ENCODE data around the gene POP5. TPM values are rescaled to one million over a fixed set of nuclear protein-coding genes. Genes with fewer than 3 reads are reported as not detected.
"Not testable (repeated sequence)": the region's sequence is repeated elsewhere in the genome, so short reads cannot be mapped to it uniquely, and the experiment has no call there.

POP5 gene
- total RNA-seq, 6 donors from 2014 or later: 15.9 to 42.2 (median 33.9) TPM

- DNase-seq (no peak), ATAC-seq (ENCODE audit: low FRiP score in 2 of 2) (no peak)
- Histone ChIP-seq H3K27ac (no peak overlapping the region), H3K36me3 (no peaks in the 10 kb centered on the region), H3K9me3 (no peaks in the 10 kb centered on the region), H3K27me3 (no peaks in the 10 kb centered on the region), H3K4me3 (no peak overlapping the region), H3K4me1 (peaks cover 20 to 45% (median 31%) of the 10 kb centered on the region in 4 donors)
- no peak for TF ChIP-seq POLR2A (IDR thresholded peaks at IDR 0.05)
- 84 to 87% methylated on average over 4 of the region's 4 CpGs for WGBS, 2 donors
These were observed 48.4 kb downstream of the POP5 start for GRCh38 chr12:120532701-120533238.

GRCh38 chr12:120530418-120530761 is 50.8 kb downstream of the POP5 start:
- H3K27me3 ChIP-seq; H3K36me3 ChIP-seq; DNase-seq; H3K9me3 ChIP-seq; ATAC-seq (ENCODE audit: low FRiP score in 2 of 2): not testable (repeated sequence)
- Histone ChIP-seq H3K4me1 (peaks cover 0 to 22% (median 8%) of the 10 kb centered on the region in 4 donors), H3K27ac (peak overlapping the region; percentile 89 to 97 (median 90)), H3K4me3 (peak overlapping the region in 3 of 4 donors; percentile 58 to 92 (median 74))

GRCh38 chr12:120529641-120530417 is 51.4 kb downstream of the POP5 start:
- peak overlapping the region; percentile 89 to 97 (median 90) for H3K27ac ChIP-seq
- H3K27me3 ChIP-seq: no peaks in the 10 kb centered on the region
- peak in 1 of 2 donors; percentile 54 for DNase-seq
- H3K9me3 ChIP-seq: no peaks in the 10 kb centered on the region
- peak in 1 of 2 donors; percentile 63 for ATAC-seq (ENCODE audit: low FRiP score in 2 of 2)
- peak overlapping the region in 3 of 4 donors; percentile 58 to 92 (median 74) for H3K4me3 ChIP-seq
- H3K36me3 ChIP-seq: no peaks in the 10 kb centered on the region
- 31 to 33% methylated on average over 19 of the region's 19 CpGs for WGBS, 2 donors
- TF ChIP-seq EP300 (IDR thresholded peaks at IDR 0.05): no peak
- peak in 1 of 6 experiments; percentile 9 for TF ChIP-seq CTCF (IDR thresholded peaks at IDR 0.05)
- peaks cover 0 to 19% (median 8%) of the 10 kb centered on the region in 4 donors for H3K4me1 ChIP-seq

- H3K4me1 ChIP-seq: peaks cover 0 to 19% (median 8%) of the 10 kb centered on the region in 4 donors
These were observed 52.2 kb downstream of the POP5 start, which contains the start of gene COQ5 for GRCh38 chr12:120528861-120529525. TSS of gene COQ5 (minus strand) at chr12:120529158. CDS start at chr12:120529141, 17 bp downstream.

More at GRCh38 chr12:120528861-120529525, 52.2 kb downstream of the POP5 start, which contains the start of gene COQ5:
- DNase-seq (peak; percentile 93 to 96), ATAC-seq (ENCODE audit: low FRiP score in 2 of 2) (peak; percentile 97 to 98)
- Histone ChIP-seq H3K27me3 (no peaks in the 10 kb centered on the region), H3K9me3 (no peaks in the 10 kb centered on the region), H3K27ac (peak within 1 kb of the TSS; percentile 89 to 97 (median 90)), H3K4me3 (peak within 1 kb of the TSS; percentile 51 to 92 (median 66)), H3K36me3 (no peaks in the 10 kb centered on the region)
- WGBS, 2 donors: 0 to 1% methylated on average over 18 to 38 of the region's 38 CpGs
- TF ChIP-seq POLR2AphosphoS5 (IDR thresholded peaks at IDR 0.05) (peak; percentile 84 to 88), POLR2A (IDR thresholded peaks at IDR 0.05) (peak in 3 of 4 donors; percentile 41 to 70 (median 70)), CTCF (IDR thresholded peaks at IDR 0.05) (peak in 1 of 6 experiments; percentile 8), EP300 (IDR thresholded peaks at IDR 0.05) (peak in 1 of 4 donors; percentile 46)

Other genes starting within 250 kb of the POP5 start
- gene MSI1, start 212.2 kb downstream of the POP5 start, total RNA-seq: under 1 TPM in 5 of 6 donors, not detected in 1; 0.43 to 0.91 (median 0.49) TPM
- gene COX6A1, start 143.3 kb downstream of the POP5 start, total RNA-seq: 100 to 1,000 TPM; 131 to 733 (median 324) TPM
- 10 to 100 TPM in 4 of 6 donors, 1 to 10 TPM in 1, not detected in 1; 5.2 to 21.1 (median 18.7) TPM for gene TRIAP1, start 135.0 kb downstream of the POP5 start, total RNA-seq
- gene GATC, start 135.0 kb downstream of the POP5 start, total RNA-seq: 10 to 100 TPM; 11.8 to 35.6 (median 22.5) TPM
- gene SRSF9, start 111.7 kb downstream of the POP5 start, total RNA-seq: 100 to 1,000 TPM in 4 of 6 donors, 10 to 100 TPM in 2; 74.5 to 127 (median 107) TPM
- 100 to 1,000 TPM in 5 of 6 donors, 10 to 100 TPM in 1; 61.5 to 330 (median 176) TPM for gene DYNLL1, start 85.3 kb downstream of the POP5 start, total RNA-seq
- 10 to 100 TPM in 5 of 6 donors, 1 to 10 TPM in 1; 7.5 to 26.0 (median 16.3) TPM for gene COQ5, start 52.2 kb downstream of the POP5 start, total RNA-seq
- gene RNF10, start 47.0 kb downstream of the POP5 start, total RNA-seq: 100 to 1,000 TPM; 189 to 456 (median 243) TPM
- gene CABP1, start 59.2 kb upstream of the POP5 start, total RNA-seq: 1 to 10 TPM in 2 of 6 donors, not detected in 4; 1.2 to 2.1 TPM
- 100 to 1,000 TPM in 2 of 6 donors, 10 to 100 TPM in 4; 29.3 to 125 (median 71.2) TPM for gene MLEC, start 105.7 kb upstream of the POP5 start, total RNA-seq
- gene UNC119B, start 129.1 kb upstream of the POP5 start, total RNA-seq: 10 to 100 TPM; 18.8 to 28.7 (median 22.8) TPM
- 10 to 100 TPM; 24.1 to 43.1 (median 32.9) TPM for gene ACADS, start 144.4 kb upstream of the POP5 start, total RNA-seq